PC-9 (cell line): Measurements from ENCODE around the gene TNRC6C. TPM values are rescaled to one million over a fixed set of nuclear protein-coding genes. Genes with fewer than 3 reads are reported as not detected.

Experiments
- BruUV-seq: library from RNA; stranded (reverse); fragments of 400-500 nt; replicated peaks from 2 replicates; lab custom pipeline; 2021; lab: Mats Ljungman, UMichigan
- CTCF ChIA-PET: fragments of 300-600 bp; sonication (Branson Sonifier 250); formaldehyde crosslinking; loops from one replicate; lab custom pipeline; 2022; ENCODE audit warnings: antibody characterized with exemption; lab: Charles Lee
- POLR2A ChIA-PET: fragments of 300-600 bp; sonication (Branson Sonifier 250); formaldehyde crosslinking; loops from one replicate; lab custom pipeline; 2022; ENCODE audit warnings: antibody characterized with exemption; ENCODE audit not compliant: unreplicated experiment; lab: Charles Lee
- DNase-seq, 2 experiments: peaks; one replicate each; pipeline versions ENCODE4 v3.0.0 to v3.0.0-alpha.2; 2015 to 2022; ENCODE audit warnings: mixed read lengths in 1 of 2
- H2AFZ ChIP-seq: fragments of 200-600 bp; sonication (generic); 2 replicates; pipeline ENCODE4 v1.8.1; 2017; ENCODE audit warnings: antibody characterized with exemption
- H3F3A ChIP-seq: fragments of 200-600 bp; sonication (generic); 2 replicates; pipeline ENCODE4 v1.8.1; 2017; ENCODE audit warnings: antibody characterized with exemption, mild to moderate bottlenecking, low read depth; ENCODE audit not compliant: insufficient read depth
- H3K27ac ChIP-seq: fragments of 200-600 bp; sonication (generic); 2 replicates; pipeline ENCODE4 v1.6.1; 2016; ENCODE audit warnings: mixed run types
- H3K27me3 ChIP-seq: fragments of 200-600 bp; sonication (generic); 2 replicates; pipeline ENCODE4 v1.6.1; 2016; ENCODE audit warnings: low read depth, mixed run types; ENCODE audit not compliant: insufficient read depth
- H3K36me3 ChIP-seq: fragments of 200-600 bp; sonication (generic); 2 replicates; pipeline ENCODE4 v1.6.1; 2016; ENCODE audit warnings: low read depth, mixed run types
- H3K4me1 ChIP-seq: fragments of 200-600 bp; sonication (generic); replicated peaks from 2 replicates; pipeline ENCODE4 v1.6.1; 2016; ENCODE audit warnings: mixed run types; ENCODE audit not compliant: insufficient read depth
- H3K4me2 ChIP-seq: fragments of 200-600 bp; sonication (generic); 2 replicates; pipeline ENCODE4 v1.6.1; 2017; ENCODE audit warnings: mixed run types
- H3K4me3 ChIP-seq: fragments of 200-600 bp; sonication (generic); 2 replicates; pipeline ENCODE4 v1.6.1; 2016; ENCODE audit warnings: mixed run types
- H3K79me2 ChIP-seq: fragments of 200-600 bp; sonication (generic); 2 replicates; pipeline ENCODE4 v1.6.1; 2017; ENCODE audit warnings: low read depth, mixed run types
- H3K9me2 ChIP-seq: fragments of 200-600 bp; sonication (generic); 2 replicates; pipeline ENCODE4 v1.8.1; 2017; ENCODE audit warnings: mild to moderate bottlenecking; ENCODE audit not compliant: insufficient read depth
- H3K9me3 ChIP-seq: fragments of 200-600 bp; sonication (generic); 2 replicates; pipeline ENCODE4 v1.8.1; 2016; ENCODE audit warnings: low read depth; ENCODE audit not compliant: insufficient read depth
- H4K20me1 ChIP-seq: fragments of 200-600 bp; sonication (generic); 2 replicates; pipeline ENCODE4 v1.8.1; 2017; ENCODE audit not compliant: insufficient read depth
- EZH2 ChIP-seq: fragments of 200-600 bp; sonication (generic); IDR thresholded peaks from 2 replicates; pipeline ENCODE4 v1.8.0; 2017; ENCODE audit warnings: antibody characterized with exemption, low read depth
- intact Hi-C: fragments of 100-400 bp; cut with micrococcal nuclease; formaldehyde crosslinking; loops from one replicate; pipeline ENCODE4 v1.10.0; 2022; ENCODE audit not compliant: unreplicated experiment
- total RNA-seq: library from RNA; stranded (reverse); gene quantifications from 2 replicates; pipeline ENCODE4 v1.2.3, GENCODE V29; 2021
- TF ChIP-seq, protein P1 (sequence below): fragments of 200-600 bp; sonication (generic); conservative IDR thresholded peaks from 2 replicates; pipeline ENCODE4 v1.6.1; 2017; ENCODE audit warnings: mixed run types, antibody characterized with exemption, mild to moderate bottlenecking, moderate library complexity

The TNRC6C gene
- total RNA-seq, 1 experiment from 2014 or later = 0.37 TPM

DNA sequence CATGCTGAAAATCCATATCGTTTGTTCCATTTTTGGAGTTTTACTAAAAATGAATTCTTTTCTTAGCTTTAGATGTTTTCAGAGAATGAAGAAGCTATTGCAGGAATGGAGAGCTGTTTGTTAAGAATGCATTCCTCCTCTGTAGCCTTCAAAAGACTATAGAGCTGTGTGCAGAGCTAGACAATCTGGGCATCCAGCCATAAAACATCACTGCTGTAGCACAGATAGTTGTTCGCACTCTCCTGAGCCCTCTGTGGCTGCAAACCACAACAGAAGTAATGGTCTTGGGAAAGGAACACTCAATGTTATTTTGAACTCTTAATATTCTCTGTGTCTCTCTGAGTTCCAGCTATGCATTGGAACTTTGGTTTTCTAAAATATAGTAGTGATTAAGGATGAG lies 4.9 kb downstream of the TNRC6C start:
- CTCF ChIA-PET = no interaction called here

DNA sequence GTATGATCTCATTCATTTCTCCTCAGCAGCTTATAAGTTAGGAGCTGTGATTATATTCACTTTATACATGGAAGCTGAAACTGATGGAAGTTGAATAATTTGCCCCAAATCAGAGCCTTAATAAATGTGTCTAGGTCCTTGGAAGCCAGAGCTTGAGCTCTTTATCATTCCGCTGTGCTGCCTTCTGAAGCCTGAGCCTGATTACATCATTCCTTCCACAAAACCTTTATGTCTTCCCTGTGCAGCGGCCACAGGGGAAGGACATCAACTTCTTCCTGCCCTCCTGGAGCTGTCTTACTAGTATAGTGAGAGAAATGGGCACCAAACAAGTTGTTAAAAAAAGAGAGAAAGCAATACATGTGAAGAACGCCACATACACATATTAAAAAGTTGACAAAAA lies 6.8 kb downstream of the TNRC6C start:
- no peaks in the 10 kb centered on the region for H3K9me3 ChIP-seq
- BruUV-seq = no TSS peak
- no peak overlapping the region for H3K4me2 ChIP-seq
- no peaks in the 10 kb centered on the region for H3K9me2 ChIP-seq
- H3K27ac ChIP-seq = no peak overlapping the region
- no peaks in the 10 kb centered on the region for H4K20me1 ChIP-seq
- peaks cover 76% of the 10 kb centered on the region for H3K27me3 ChIP-seq
- no peak overlapping the region for H3K4me3 ChIP-seq
- CTCF ChIA-PET = no interaction called here
- no peaks in the 10 kb centered on the region for H3K36me3 ChIP-seq
- no peaks in the 10 kb centered on the region for H3K4me1 ChIP-seq
- DNase-seq = no peak
- H3K79me2 ChIP-seq = no peaks in the 10 kb centered on the region
- TF ChIP-seq, protein P1, sequence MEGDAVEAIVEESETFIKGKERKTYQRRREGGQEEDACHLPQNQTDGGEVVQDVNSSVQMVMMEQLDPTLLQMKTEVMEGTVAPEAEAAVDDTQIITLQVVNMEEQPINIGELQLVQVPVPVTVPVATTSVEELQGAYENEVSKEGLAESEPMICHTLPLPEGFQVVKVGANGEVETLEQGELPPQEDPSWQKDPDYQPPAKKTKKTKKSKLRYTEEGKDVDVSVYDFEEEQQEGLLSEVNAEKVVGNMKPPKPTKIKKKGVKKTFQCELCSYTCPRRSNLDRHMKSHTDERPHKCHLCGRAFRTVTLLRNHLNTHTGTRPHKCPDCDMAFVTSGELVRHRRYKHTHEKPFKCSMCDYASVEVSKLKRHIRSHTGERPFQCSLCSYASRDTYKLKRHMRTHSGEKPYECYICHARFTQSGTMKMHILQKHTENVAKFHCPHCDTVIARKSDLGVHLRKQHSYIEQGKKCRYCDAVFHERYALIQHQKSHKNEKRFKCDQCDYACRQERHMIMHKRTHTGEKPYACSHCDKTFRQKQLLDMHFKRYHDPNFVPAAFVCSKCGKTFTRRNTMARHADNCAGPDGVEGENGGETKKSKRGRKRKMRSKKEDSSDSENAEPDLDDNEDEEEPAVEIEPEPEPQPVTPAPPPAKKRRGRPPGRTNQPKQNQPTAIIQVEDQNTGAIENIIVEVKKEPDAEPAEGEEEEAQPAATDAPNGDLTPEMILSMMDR = no peak
- TF ChIP-seq EZH2 = no peak
- intact Hi-C loops = no loop called here
- POLR2A ChIA-PET = no interaction called here
- no peak overlapping the region for H2AFZ ChIP-seq
- H3F3A ChIP-seq = no peaks in the 10 kb centered on the region

More for the DNA sequence above, 4.9 kb downstream of the TNRC6C start:
- peaks cover 63% of the 10 kb centered on the region for H3K27me3 ChIP-seq
- no peak for DNase-seq
- no peak overlapping the region for H3K27ac ChIP-seq
- no peaks in the 10 kb centered on the region for H3K36me3 ChIP-seq
- no peaks in the 10 kb centered on the region for H3K4me1 ChIP-seq
- POLR2A ChIA-PET = no interaction called here
- no peaks in the 10 kb centered on the region for H3K79me2 ChIP-seq
- H3K9me2 ChIP-seq = no peaks in the 10 kb centered on the region
- no peak overlapping the region for H3K4me2 ChIP-seq
- H3K4me3 ChIP-seq = no peak overlapping the region
- TF ChIP-seq, protein P1 = no peak
- H4K20me1 ChIP-seq = no peaks in the 10 kb centered on the region
- BruUV-seq = no TSS peak
- H3K9me3 ChIP-seq = no peaks in the 10 kb centered on the region
- no peak overlapping the region for H2AFZ ChIP-seq
- H3F3A ChIP-seq = no peaks in the 10 kb centered on the region
- intact Hi-C loops = no loop called here

DNA sequence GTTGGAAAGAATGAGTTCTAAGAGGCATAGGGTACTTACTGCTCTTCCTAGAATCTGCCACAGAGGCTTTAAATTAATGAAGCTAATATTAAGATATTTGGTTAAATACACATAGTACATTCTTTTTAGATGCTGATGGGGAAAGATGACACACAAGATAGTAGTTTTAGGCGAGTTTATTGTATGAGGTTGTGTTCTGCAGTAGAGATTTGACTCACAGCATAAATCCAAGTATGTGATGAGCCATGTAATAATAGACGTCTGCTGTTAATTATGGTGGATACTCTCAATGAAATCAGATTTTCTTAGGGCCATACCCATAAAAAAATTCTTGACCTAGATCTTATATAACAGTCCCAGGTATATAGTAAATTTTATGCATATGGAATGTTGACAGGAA lies 8.0 kb downstream of the TNRC6C start:
- Histone ChIP-seq H4K20me1 (no peaks in the 10 kb centered on the region), H3K4me1 (no peaks in the 10 kb centered on the region), H3K36me3 (no peaks in the 10 kb centered on the region), H3K27ac (no peak overlapping the region), H3K9me3 (no peaks in the 10 kb centered on the region), H3F3A (no peaks in the 10 kb centered on the region), H3K4me2 (no peak overlapping the region), H3K79me2 (no peaks in the 10 kb centered on the region), H2AFZ (no peak overlapping the region), H3K27me3 (peaks cover 75% of the 10 kb centered on the region), H3K4me3 (no peak overlapping the region), H3K9me2 (no peaks in the 10 kb centered on the region)
- CTCF ChIA-PET = no interaction called here
- no peak for DNase-seq
- TF ChIP-seq EZH2 = no peak
- TF ChIP-seq, protein P1 = no peak
- intact Hi-C loops = no loop called here
- BruUV-seq = no TSS peak
- POLR2A ChIA-PET = no interaction called here
